A673 (cell line): ENCODE results near the gene APOBEC3F. TPM values are rescaled to one million over a fixed set of nuclear protein-coding genes. Genes with fewer than 3 reads are reported as not detected.
"Not testable (repeated sequence)": the region's sequence is repeated elsewhere in the genome, so short reads cannot be mapped to it uniquely, and the experiment has no call there.

Experiments used
- BruUV-seq: library from RNA; stranded (reverse); fragments of 400-500 nt; replicated peaks from 2 replicates; lab custom pipeline; 2021; lab: Mats Ljungman, UMichigan
- CTCF ChIA-PET: fragments of 300-600 bp; sonication (Branson Sonifier 250); formaldehyde crosslinking; loops from one replicate; lab custom pipeline; 2022; ENCODE audit warnings: antibody characterized with exemption; lab: Charles Lee
- POLR2A ChIA-PET: fragments of 300-600 bp; sonication (Branson Sonifier 250); formaldehyde crosslinking; loops from one replicate; lab custom pipeline; 2022; ENCODE audit warnings: antibody characterized with exemption; ENCODE audit not compliant: low non-redundant PET; lab: Charles Lee
- DNase-seq: peaks from one replicate; pipeline ENCODE4 v3.0.0-alpha.2; 2015; ENCODE audit warnings: low spot score
- H3K27ac ChIP-seq: fragments of 200-600 bp; sonication (generic); 2 replicates; pipeline ENCODE4 v1.5.1; 2016; ENCODE audit warnings: mixed run types, low read depth, mild to moderate bottlenecking, mixed read lengths, antibody characterized with exemption, low read length; ENCODE audit not compliant: poor library complexity, severe bottlenecking
- H3K27me3 ChIP-seq: fragments of 200-600 bp; sonication (generic); replicated peaks from 2 replicates; pipeline ENCODE4 v1.6.1; 2017; ENCODE audit warnings: mixed run types, low read depth, mild to moderate bottlenecking, mixed read lengths, antibody characterized with exemption, low read length; ENCODE audit not compliant: insufficient read depth, poor library complexity
- H3K36me3 ChIP-seq: fragments of 200-600 bp; sonication (generic); 2 replicates; pipeline ENCODE4 v1.6.1; 2016; ENCODE audit warnings: mixed run types, mild to moderate bottlenecking, mixed read lengths, antibody characterized with exemption, low read length; ENCODE audit not compliant: insufficient read depth, poor library complexity, severe bottlenecking
- H3K4me1 ChIP-seq: fragments of 200-600 bp; sonication (generic); 2 replicates; pipeline ENCODE4 v1.6.1; 2017; ENCODE audit warnings: mixed run types, mild to moderate bottlenecking, mixed read lengths, antibody characterized with exemption, low read length; ENCODE audit not compliant: insufficient read depth, poor library complexity, severe bottlenecking
- H3K4me3 ChIP-seq: fragments of 200-600 bp; sonication (generic); 2 replicates; pipeline ENCODE4 v1.5.1; 2016; ENCODE audit warnings: low read depth, mixed run types, mild to moderate bottlenecking, mixed read lengths, low read length; ENCODE audit not compliant: poor library complexity, severe bottlenecking
- H3K9me3 ChIP-seq: fragments of 200-600 bp; sonication (generic); 2 replicates; pipeline ENCODE4 v1.6.1; 2016; ENCODE audit warnings: mixed run types, low read depth, mild to moderate bottlenecking, mixed read lengths, antibody characterized with exemption, low read length; ENCODE audit not compliant: poor library complexity, severe bottlenecking
- EZH2 ChIP-seq: fragments of 200-600 bp; sonication (generic); IDR thresholded peaks from 2 replicates; pipeline ENCODE4 v1.6.1; 2017; ENCODE audit warnings: borderline replicate concordance, low read depth, mild to moderate bottlenecking, mixed read lengths, antibody characterized with exemption, low read length; ENCODE audit not compliant: poor library complexity, severe bottlenecking
- intact Hi-C: fragments of 100-400 bp; cut with micrococcal nuclease; formaldehyde crosslinking; loops from one replicate; pipeline ENCODE4 v1.10.0; 2022; ENCODE audit not compliant: unreplicated experiment
- total RNA-seq: library from RNA; stranded (reverse); gene quantifications from 2 replicates; pipeline ENCODE4 v1.2.3, GENCODE V29; 2021
- TF ChIP-seq, protein P1 (sequence below): fragments of 300-800, 200-600 bp; sonication (generic); conservative IDR thresholded peaks from 2 replicates; pipeline ENCODE4 v1.5.1; 2017; ENCODE audit warnings: low read depth, mild to moderate bottlenecking, antibody characterized with exemption, low read length, moderate library complexity, mixed read lengths

Gene APOBEC3F
- total RNA-seq, 1 experiment from 2014 or later, result 4.5 TPM

- CTCF ChIA-PET, result no interaction called here
- intact Hi-C loops, result no loop called here
- BruUV-seq, result no TSS peak
- no peak for DNase-seq
- peaks cover 12% of the 10 kb centered on the region for H3K4me1 ChIP-seq
- no peak overlapping the region for H3K4me3 ChIP-seq
- H3K27me3 ChIP-seq, result no peaks in the 10 kb centered on the region
- TF ChIP-seq, protein P1, sequence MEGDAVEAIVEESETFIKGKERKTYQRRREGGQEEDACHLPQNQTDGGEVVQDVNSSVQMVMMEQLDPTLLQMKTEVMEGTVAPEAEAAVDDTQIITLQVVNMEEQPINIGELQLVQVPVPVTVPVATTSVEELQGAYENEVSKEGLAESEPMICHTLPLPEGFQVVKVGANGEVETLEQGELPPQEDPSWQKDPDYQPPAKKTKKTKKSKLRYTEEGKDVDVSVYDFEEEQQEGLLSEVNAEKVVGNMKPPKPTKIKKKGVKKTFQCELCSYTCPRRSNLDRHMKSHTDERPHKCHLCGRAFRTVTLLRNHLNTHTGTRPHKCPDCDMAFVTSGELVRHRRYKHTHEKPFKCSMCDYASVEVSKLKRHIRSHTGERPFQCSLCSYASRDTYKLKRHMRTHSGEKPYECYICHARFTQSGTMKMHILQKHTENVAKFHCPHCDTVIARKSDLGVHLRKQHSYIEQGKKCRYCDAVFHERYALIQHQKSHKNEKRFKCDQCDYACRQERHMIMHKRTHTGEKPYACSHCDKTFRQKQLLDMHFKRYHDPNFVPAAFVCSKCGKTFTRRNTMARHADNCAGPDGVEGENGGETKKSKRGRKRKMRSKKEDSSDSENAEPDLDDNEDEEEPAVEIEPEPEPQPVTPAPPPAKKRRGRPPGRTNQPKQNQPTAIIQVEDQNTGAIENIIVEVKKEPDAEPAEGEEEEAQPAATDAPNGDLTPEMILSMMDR, result no peak
- TF ChIP-seq EZH2, result no peak
- H3K9me3 ChIP-seq, result no peaks in the 10 kb centered on the region
- H3K27ac ChIP-seq, result no peak overlapping the region
- H3K36me3 ChIP-seq, result no peaks in the 10 kb centered on the region
- POLR2A ChIA-PET, result no interaction called here
These were observed 29.7 kb upstream of the APOBEC3F start for GRCh38 chr22:39010946-39011345.

DNA sequence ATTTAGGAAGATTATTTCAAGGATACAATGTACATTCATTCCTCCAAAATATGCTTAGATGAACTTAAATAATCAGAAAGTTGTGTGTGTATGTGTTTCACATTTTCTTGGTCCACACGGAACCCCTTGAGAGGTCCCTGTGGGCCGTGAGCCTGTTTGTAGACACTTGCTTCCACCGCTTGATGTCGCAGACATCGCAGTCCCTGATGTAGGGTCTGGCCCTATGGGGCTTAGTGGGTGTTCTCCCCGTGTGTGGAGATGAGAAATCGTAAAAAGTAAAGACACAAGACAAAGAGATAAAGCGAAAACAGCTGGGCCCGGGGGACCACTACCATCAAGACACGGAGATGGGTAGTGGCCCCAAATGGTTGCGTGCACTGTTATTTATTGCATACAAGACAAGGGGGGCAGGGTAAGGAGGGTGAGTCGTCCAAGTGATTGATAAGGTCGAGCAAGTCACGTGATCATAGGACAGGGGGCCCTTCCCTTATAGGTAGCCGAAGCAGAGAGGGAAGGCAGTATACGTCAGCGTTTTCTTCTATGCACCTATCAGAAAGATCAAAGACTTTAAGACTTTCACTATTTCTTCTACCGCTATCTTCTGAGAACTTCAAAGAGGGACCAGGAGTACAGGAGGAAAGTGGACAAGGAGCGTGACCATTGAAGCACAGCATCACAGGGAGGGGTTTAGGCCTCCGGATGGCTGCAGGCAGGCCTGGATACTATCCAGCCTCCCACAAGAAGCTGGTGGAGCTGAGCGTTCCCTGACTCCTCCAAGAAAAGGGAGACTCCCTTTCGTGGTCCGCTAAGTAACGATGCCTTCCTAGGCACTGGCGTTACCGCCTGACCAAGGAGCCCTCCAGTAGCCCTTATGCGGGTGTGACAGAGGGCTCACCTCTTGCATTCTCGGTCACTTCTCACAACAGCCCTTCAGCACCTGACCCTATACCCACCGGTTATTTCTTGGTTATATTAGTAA is 27.8 kb upstream of the APOBEC3F start:
- Histone ChIP-seq H3K4me3 (no peak overlapping the region), H3K9me3 (no peaks in the 10 kb centered on the region), H3K27me3 (no peaks in the 10 kb centered on the region), H3K4me1 (peaks cover 12% of the 10 kb centered on the region), H3K36me3 (no peaks in the 10 kb centered on the region), H3K27ac (no peak overlapping the region)
- CTCF ChIA-PET, result no interaction called here
- POLR2A ChIA-PET, result no interaction called here
- no peak for TF ChIP-seq EZH2
- TF ChIP-seq, protein P1, result no peak
- no peak for DNase-seq
- intact Hi-C loops, result no loop called here
- no TSS peak for BruUV-seq

DNA sequence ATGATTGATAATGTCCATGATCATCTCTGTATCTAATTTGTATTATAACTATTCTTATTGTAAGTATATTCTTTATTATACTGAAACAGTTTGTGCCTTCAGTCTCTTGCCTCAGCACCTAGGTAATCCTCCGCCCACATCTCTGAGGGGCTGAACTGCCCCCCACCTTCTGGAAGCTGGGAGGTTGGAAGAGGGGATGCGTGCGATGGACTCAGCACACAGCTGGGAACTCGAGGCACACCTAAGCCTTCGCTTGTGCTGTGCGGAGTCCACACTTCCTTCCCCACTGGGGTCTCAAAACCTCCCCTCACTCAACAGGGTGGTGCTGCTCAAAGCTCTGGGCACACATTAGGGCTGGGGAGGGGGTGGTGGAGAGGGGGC is 27.1 kb upstream of the APOBEC3F start:
- H3K36me3 ChIP-seq, DNase-seq, intact Hi-C loops, H3K27me3 ChIP-seq, BruUV-seq, H3K9me3 ChIP-seq, CTCF ChIA-PET, POLR2A ChIA-PET: not testable (repeated sequence)
- Histone ChIP-seq H3K4me1 (peaks cover 12% of the 10 kb centered on the region), H3K4me3 (peak overlapping the region; percentile 34), H3K27ac (peak overlapping the region; percentile 46)
